Measurements from ENCODE around the gene MCIDAS. TPM values are rescaled to one million over a fixed set of nuclear protein-coding genes. Genes with fewer than 3 reads are reported as not detected.

MCIDAS gene
- total and polyA plus RNA-seq, 2 donors (not counting 1 experiment from before 2014, with no cell fraction given) = not detected

DNA sequence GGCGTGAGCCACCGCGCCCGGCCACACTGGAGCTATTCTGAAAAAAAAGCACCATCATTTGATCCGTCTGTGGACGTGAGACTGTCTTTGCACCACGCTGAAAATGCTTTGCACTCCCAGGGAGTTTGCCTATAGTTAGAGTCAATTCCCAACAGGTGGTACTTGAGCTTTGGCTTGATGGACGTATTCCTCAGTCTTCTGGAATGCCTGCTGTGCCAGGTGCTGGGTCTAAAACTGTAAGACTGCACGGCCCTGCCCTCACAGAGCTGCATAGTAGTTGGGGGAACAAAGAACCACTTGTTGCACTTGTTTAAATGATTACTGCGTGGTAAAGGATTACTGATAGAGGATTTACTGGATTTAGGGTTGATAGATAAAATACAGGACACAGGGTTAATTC is 9.7 kb upstream of the MCIDAS start:
- TF ChIP-seq, protein P1, sequence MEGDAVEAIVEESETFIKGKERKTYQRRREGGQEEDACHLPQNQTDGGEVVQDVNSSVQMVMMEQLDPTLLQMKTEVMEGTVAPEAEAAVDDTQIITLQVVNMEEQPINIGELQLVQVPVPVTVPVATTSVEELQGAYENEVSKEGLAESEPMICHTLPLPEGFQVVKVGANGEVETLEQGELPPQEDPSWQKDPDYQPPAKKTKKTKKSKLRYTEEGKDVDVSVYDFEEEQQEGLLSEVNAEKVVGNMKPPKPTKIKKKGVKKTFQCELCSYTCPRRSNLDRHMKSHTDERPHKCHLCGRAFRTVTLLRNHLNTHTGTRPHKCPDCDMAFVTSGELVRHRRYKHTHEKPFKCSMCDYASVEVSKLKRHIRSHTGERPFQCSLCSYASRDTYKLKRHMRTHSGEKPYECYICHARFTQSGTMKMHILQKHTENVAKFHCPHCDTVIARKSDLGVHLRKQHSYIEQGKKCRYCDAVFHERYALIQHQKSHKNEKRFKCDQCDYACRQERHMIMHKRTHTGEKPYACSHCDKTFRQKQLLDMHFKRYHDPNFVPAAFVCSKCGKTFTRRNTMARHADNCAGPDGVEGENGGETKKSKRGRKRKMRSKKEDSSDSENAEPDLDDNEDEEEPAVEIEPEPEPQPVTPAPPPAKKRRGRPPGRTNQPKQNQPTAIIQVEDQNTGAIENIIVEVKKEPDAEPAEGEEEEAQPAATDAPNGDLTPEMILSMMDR (IDR thresholded peaks at IDR 0.05) = no peak
- no peak for TF ChIP-seq EZH2 (IDR thresholded peaks at IDR 0.05; ENCODE audit: borderline replicate concordance, insufficient read depth, low read depth, low read length, poor library complexity, severe bottlenecking)
- DNase-seq (no peak), ATAC-seq (ENCODE audit: low read depth) (no peak)
- no peak overlapping the region for H3K27ac ChIP-seq (ENCODE audit: low read length in 2 of 2)
- H4K20me1 ChIP-seq (ENCODE audit: control insufficient read depth, insufficient read depth, low read length, poor library complexity, severe bottlenecking) = no peaks in the 10 kb centered on the region
- H3K36me3 ChIP-seq (replicated peaks in 1 of 2; ENCODE audit: control extremely low read depth in 1 of 2, control insufficient read depth in 1 of 2, extremely low read depth in 1 of 2, insufficient read depth in 2 of 2, low read length in 1 of 2) = no peaks in the 10 kb centered on the region
- H3K27me3 ChIP-seq (replicated peaks in 1 of 4; ENCODE audit: control extremely low read depth in 1 of 4, control insufficient read depth in 3 of 4, insufficient read depth in 4 of 4, low read length in 3 of 4) = peaks cover 0 to 43% (median 27%) of the 10 kb centered on the region in 4 experiments
- CTCF ChIA-PET = no interaction called here
- no peak overlapping the region for H2AFZ ChIP-seq (ENCODE audit: insufficient read depth, low read depth, low read length, poor library complexity, severe bottlenecking)
- H3K9me3 ChIP-seq (ENCODE audit: control extremely low read depth in 1 of 3, control insufficient read depth in 2 of 3, insufficient read depth in 1 of 3, low read length in 2 of 3) = peaks cover 0 to 16% (median 0%) of the 10 kb centered on the region in 3 donors
- 87% methylated on average over 10 of the region's 10 CpGs for WGBS (ENCODE audit: insufficient coverage)
- intact Hi-C loops (cut with micrococcal nuclease) = no loop called here
- Mint-ChIP-seq H3K4me3 (no peak overlapping the region), H3K27ac (no peak overlapping the region), H3K27me3 (peaks cover 49% of the 10 kb centered on the region), H3K4me1 (peaks cover 16% of the 10 kb centered on the region), H3K9me3 (ENCODE audit: insufficient read depth) (no peaks in the 10 kb centered on the region)
- POLR2A ChIA-PET = no interaction called here
- H3K79me2 ChIP-seq (ENCODE audit: control insufficient read depth, insufficient read depth, low read length) = no peaks in the 10 kb centered on the region
- no peak overlapping the region for H3K9ac ChIP-seq (ENCODE audit: low read length)
- peaks cover 26 to 28% of the 10 kb centered on the region in 2 donors for H3K4me1 ChIP-seq (ENCODE audit: control insufficient read depth in 2 of 2, insufficient read depth in 2 of 2, low read length in 2 of 2)
- H3K4me3 ChIP-seq (ENCODE audit: control extremely low read depth in 1 of 5, extremely low read depth in 1 of 5, insufficient read depth in 1 of 5, low read depth in 2 of 5, low read length in 4 of 5) = no peak overlapping the region
- no peak overlapping the region for H3K4me2 ChIP-seq (replicated peaks; ENCODE audit: low read depth, low read length, poor library complexity, severe bottlenecking)

DNA sequence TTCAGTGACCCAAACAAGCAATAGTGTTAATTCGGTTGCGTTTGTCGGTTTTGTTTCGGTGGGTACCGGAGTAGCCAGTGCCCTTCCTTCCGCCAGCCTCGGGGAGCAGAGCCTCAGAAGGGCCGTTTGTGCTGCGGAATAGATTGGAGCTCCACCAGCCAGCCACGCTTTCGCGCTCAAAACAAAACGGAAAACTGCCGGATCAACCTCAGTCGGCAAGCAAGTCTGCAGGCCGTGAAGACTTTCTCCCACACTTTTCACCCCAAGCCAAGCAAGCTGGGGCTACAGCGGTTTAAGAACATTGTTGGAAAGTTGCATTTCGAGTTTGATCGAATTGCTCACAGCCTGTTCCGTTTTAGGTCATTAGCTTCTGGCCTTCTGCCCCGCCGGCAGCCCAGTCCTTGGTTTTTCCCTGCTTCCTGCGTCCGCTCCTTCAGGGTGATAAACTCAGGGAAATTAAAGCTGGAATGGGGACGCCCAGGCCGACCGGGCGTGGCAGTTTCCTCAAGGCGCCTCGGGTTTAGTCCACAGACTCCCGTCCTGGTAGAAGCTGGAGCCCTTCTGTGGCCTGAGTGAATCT is 7.1 kb upstream of the MCIDAS start:
- Histone ChIP-seq H3K4me3 (ENCODE audit: control extremely low read depth in 1 of 5, extremely low read depth in 1 of 5, insufficient read depth in 1 of 5, low read depth in 2 of 5, low read length in 4 of 5) (peak overlapping the region; percentile 25 to 81 (median 55)), H2AFZ (ENCODE audit: insufficient read depth, low read depth, low read length, poor library complexity, severe bottlenecking) (peak overlapping the region; percentile 82), H3K27me3 (replicated peaks in 1 of 4; ENCODE audit: control extremely low read depth in 1 of 4, control insufficient read depth in 3 of 4, insufficient read depth in 4 of 4, low read length in 3 of 4) (peaks cover 4 to 65% (median 46%) of the 10 kb centered on the region in 4 experiments), H3K36me3 (replicated peaks in 1 of 2; ENCODE audit: control extremely low read depth in 1 of 2, control insufficient read depth in 1 of 2, extremely low read depth in 1 of 2, insufficient read depth in 2 of 2, low read length in 1 of 2) (no peaks in the 10 kb centered on the region), H4K20me1 (ENCODE audit: control insufficient read depth, insufficient read depth, low read length, poor library complexity, severe bottlenecking) (no peaks in the 10 kb centered on the region), H3K79me2 (ENCODE audit: control insufficient read depth, insufficient read depth, low read length) (no peaks in the 10 kb centered on the region), H3K27ac (ENCODE audit: low read length in 2 of 2) (no peak overlapping the region), H3K9me3 (ENCODE audit: control extremely low read depth in 1 of 3, control insufficient read depth in 2 of 3, insufficient read depth in 1 of 3, low read length in 2 of 3) (peaks cover 0 to 21% (median 0%) of the 10 kb centered on the region in 3 donors), H3K9ac (ENCODE audit: low read length) (peak overlapping the region; percentile 74), H3K4me1 (ENCODE audit: control insufficient read depth in 2 of 2, insufficient read depth in 2 of 2, low read length in 2 of 2) (peaks cover 37 to 43% of the 10 kb centered on the region in 2 donors), H3K4me2 (replicated peaks; ENCODE audit: low read depth, low read length, poor library complexity, severe bottlenecking) (peak overlapping the region; percentile 100)
- peaks cover 30% of the 10 kb centered on the region for H3K4me1 Mint-ChIP-seq
- intact Hi-C loops (cut with micrococcal nuclease) = loop anchor here (5.0 kb wide), 1 partner anchor 73 kb away; the partner anchor contains the start of genes DHX29 and MTREX
- ChIA-PET POLR2A (no interaction called here), CTCF (interaction anchor here (0.5 to 2.0 kb wide), 4 partner anchors 58 to 1992 kb away, joined by 3 to 5 read pairs (median 4); partner anchors contain the start of gene CDC20B)
- peaks cover 64% of the 10 kb centered on the region for H3K27me3 Mint-ChIP-seq
- H3K27ac Mint-ChIP-seq = peak overlapping the region; percentile 34
- no peak for ATAC-seq (ENCODE audit: low read depth)
- H3K4me3 Mint-ChIP-seq = peak overlapping the region; percentile 91
- WGBS (ENCODE audit: insufficient coverage) = 24% methylated on average over 17 of the region's 31 CpGs
- DNase-seq = no peak
- no peaks in the 10 kb centered on the region for H3K9me3 Mint-ChIP-seq (ENCODE audit: insufficient read depth)
- TF ChIP-seq, protein P1 (IDR thresholded peaks at IDR 0.05) = no peak
- TF ChIP-seq EZH2 (IDR thresholded peaks at IDR 0.05; ENCODE audit: borderline replicate concordance, insufficient read depth, low read depth, low read length, poor library complexity, severe bottlenecking) = no peak

All from B cell (primary cell).